Measurements from ENCODE around the gene PELI2.
"Not testable (repeated sequence)": the region's sequence is repeated elsewhere in the genome, so short reads cannot be mapped to it uniquely, and the experiment has no call there.

Gene PELI2

DNA sequence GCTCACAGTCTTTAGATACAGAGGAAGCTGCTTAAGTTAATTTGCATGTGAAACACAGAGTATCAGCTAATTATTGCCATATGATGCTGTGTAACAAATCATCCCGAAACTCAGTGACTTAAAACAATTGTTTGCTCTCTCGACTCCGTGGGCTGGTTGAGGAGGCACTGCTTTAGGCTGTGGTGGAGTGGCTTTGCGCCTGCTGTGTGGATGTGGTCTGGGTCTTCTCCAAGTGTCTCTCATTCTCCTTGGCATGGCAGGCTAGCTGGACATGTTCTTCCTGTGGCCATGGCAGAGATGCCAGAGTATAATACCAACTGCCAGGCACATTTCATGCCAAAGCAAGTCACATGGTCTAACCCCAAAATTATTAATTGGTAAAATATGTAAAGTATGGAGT, 40.9 kb downstream of the PELI2 start:
- ATAC-seq: no peak
- TF ChIP-seq TOX (CRISPR knock-in tag; IDR thresholded peaks at IDR 0.05; ENCODE audit: borderline replicate concordance): no peak
- TF ChIP-seq ZFP3 (CRISPR knock-in tag; IDR thresholded peaks at IDR 0.05): no peak
- TF ChIP-seq, protein P1, sequence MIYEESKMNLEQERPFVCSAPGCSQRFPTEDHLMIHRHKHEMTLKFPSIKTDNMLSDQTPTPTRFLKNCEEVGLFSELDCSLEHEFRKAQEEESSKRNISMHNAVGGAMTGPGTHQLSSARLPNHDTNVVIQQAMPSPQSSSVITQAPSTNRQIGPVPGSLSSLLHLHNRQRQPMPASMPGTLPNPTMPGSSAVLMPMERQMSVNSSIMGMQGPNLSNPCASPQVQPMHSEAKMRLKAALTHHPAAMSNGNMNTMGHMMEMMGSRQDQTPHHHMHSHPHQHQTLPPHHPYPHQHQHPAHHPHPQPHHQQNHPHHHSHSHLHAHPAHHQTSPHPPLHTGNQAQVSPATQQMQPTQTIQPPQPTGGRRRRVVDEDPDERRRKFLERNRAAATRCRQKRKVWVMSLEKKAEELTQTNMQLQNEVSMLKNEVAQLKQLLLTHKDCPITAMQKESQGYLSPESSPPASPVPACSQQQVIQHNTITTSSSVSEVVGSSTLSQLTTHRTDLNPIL (CRISPR knock-in tag; IDR thresholded peaks at IDR 0.05; ENCODE audit: low read depth): no peak
- no peak for TF ChIP-seq ZFP30 (CRISPR knock-in tag; IDR thresholded peaks at IDR 0.05)
- TF ChIP-seq ISL1 (CRISPR knock-in tag; IDR thresholded peaks at IDR 0.05): no peak
- no peak for TF ChIP-seq ZC3H10 (CRISPR knock-in tag; IDR thresholded peaks at IDR 0.05)
- TF ChIP-seq BACH2 (CRISPR knock-in tag; IDR thresholded peaks at IDR 0.05; ENCODE audit: borderline replicate concordance): no peak
- TF ChIP-seq PPARA (CRISPR knock-in tag; IDR thresholded peaks at IDR 0.05; ENCODE audit: borderline replicate concordance): no peak
- no peak for TF ChIP-seq ARNTL (CRISPR knock-in tag; IDR thresholded peaks at IDR 0.05; ENCODE audit: borderline replicate concordance, low read depth)
- TF ChIP-seq SNAI2 (CRISPR knock-in tag; IDR thresholded peaks at IDR 0.05): no peak
- TF ChIP-seq ESRRG (CRISPR knock-in tag; IDR thresholded peaks at IDR 0.05): no peak
- no peak for TF ChIP-seq OSR1 (CRISPR knock-in tag; IDR thresholded peaks at IDR 0.05)

DNA sequence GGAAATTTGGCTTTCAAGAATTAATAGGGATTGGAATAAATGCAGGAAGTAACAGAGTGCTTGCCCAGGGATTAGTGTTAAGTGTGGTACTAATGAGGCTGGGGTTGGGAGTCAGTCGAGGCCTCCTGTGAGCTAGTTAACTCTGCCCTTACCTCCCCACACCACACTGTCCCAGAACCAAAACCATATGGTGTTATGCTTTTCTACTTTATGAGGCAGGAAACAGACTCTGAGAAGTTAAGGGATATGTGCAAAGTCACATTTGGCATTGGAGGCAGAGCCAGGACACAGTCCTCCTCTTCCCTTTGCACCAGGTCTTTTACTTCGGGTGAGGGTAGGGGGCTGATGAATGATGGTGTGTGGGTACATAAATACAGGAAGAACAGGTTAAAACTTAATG, 41.9 kb downstream of the PELI2 start:
- ATAC-seq: no peak
- TF ChIP-seq, protein P2, sequence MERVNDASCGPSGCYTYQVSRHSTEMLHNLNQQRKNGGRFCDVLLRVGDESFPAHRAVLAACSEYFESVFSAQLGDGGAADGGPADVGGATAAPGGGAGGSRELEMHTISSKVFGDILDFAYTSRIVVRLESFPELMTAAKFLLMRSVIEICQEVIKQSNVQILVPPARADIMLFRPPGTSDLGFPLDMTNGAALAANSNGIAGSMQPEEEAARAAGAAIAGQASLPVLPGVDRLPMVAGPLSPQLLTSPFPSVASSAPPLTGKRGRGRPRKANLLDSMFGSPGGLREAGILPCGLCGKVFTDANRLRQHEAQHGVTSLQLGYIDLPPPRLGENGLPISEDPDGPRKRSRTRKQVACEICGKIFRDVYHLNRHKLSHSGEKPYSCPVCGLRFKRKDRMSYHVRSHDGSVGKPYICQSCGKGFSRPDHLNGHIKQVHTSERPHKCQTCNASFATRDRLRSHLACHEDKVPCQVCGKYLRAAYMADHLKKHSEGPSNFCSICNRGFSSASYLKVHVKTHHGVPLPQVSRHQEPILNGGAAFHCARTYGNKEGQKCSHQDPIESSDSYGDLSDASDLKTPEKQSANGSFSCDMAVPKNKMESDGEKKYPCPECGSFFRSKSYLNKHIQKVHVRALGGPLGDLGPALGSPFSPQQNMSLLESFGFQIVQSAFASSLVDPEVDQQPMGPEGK (CRISPR knock-in tag; IDR thresholded peaks at IDR 0.05; ENCODE audit: borderline replicate concordance): no peak
- TF ChIP-seq, protein P3, sequence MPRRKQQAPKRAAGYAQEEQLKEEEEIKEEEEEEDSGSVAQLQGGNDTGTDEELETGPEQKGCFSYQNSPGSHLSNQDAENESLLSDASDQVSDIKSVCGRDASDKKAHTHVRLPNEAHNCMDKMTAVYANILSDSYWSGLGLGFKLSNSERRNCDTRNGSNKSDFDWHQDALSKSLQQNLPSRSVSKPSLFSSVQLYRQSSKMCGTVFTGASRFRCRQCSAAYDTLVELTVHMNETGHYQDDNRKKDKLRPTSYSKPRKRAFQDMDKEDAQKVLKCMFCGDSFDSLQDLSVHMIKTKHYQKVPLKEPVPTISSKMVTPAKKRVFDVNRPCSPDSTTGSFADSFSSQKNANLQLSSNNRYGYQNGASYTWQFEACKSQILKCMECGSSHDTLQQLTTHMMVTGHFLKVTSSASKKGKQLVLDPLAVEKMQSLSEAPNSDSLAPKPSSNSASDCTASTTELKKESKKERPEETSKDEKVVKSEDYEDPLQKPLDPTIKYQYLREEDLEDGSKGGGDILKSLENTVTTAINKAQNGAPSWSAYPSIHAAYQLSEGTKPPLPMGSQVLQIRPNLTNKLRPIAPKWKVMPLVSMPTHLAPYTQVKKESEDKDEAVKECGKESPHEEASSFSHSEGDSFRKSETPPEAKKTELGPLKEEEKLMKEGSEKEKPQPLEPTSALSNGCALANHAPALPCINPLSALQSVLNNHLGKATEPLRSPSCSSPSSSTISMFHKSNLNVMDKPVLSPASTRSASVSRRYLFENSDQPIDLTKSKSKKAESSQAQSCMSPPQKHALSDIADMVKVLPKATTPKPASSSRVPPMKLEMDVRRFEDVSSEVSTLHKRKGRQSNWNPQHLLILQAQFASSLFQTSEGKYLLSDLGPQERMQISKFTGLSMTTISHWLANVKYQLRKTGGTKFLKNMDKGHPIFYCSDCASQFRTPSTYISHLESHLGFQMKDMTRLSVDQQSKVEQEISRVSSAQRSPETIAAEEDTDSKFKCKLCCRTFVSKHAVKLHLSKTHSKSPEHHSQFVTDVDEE (CRISPR knock-in tag; IDR thresholded peaks at IDR 0.05): no peak
- TF ChIP-seq CSDC2 (CRISPR knock-in tag; IDR thresholded peaks at IDR 0.05) (no peak), ARNTL (CRISPR knock-in tag; IDR thresholded peaks at IDR 0.05; ENCODE audit: borderline replicate concordance, low read depth) (no peak), SNAI2 (CRISPR knock-in tag; IDR thresholded peaks at IDR 0.05) (no peak), ISL1 (CRISPR knock-in tag; IDR thresholded peaks at IDR 0.05) (no peak), ZFP30 (CRISPR knock-in tag; IDR thresholded peaks at IDR 0.05) (no peak), ESRRG (CRISPR knock-in tag; IDR thresholded peaks at IDR 0.05) (no peak), TCF4 (CRISPR knock-in tag; IDR thresholded peaks at IDR 0.05; ENCODE audit: borderline replicate concordance) (no peak), GLIS3 (CRISPR knock-in tag; IDR thresholded peaks at IDR 0.05) (no peak)

DNA sequence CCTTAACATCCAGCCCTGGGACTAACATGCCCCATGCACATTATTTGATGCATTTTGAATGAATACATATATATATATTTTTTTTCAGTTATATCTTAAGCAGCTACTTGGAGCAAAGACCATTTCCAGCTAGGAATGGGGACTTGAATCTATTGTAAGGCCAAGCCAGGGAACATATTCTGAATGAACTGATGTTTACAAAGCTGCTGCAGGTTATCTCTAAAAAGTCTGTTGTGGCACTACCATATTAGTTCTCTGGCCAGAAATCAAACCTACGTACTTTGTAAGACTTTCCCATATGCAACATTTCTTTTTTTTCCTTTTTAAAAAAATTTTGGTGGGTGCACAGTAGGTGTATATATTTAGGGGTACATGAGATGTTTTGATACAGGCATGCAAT, 43.4 kb downstream of the PELI2 start:
- no peak for TF ChIP-seq BACH2 (CRISPR knock-in tag; IDR thresholded peaks at IDR 0.05; ENCODE audit: borderline replicate concordance)
- TF ChIP-seq ZC3H10 (CRISPR knock-in tag; IDR thresholded peaks at IDR 0.05): no peak
- no peak for ATAC-seq

DNA sequence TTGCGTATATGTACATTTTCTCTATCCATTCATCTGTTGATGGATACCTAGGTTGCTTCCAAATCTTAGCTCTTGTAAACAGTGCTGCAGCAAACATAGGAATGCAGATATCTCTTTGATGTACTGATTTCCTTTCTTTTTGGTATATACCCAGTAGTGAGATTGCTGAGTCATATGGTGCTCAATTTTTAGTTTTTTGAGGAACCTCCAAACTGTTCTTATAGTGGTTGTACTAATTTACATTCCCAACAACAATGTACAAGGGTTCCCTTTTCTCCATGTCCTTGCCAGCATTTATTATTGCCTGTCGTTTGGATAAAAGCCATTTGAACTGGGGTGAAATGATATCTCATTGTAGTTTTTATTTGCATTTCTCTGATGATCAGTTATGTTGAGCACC, 44.3 kb downstream of the PELI2 start:
- no peak for ATAC-seq
- no peak for TF ChIP-seq ZNF565 (CRISPR knock-in tag; conservative IDR thresholded peaks at IDR 0.05; ENCODE audit: low read depth)
- TF ChIP-seq PPARA (CRISPR knock-in tag; IDR thresholded peaks at IDR 0.05; ENCODE audit: borderline replicate concordance): no peak
- no peak for TF ChIP-seq GLIS3 (CRISPR knock-in tag; IDR thresholded peaks at IDR 0.05)
- no peak for TF ChIP-seq ESRRG (CRISPR knock-in tag; IDR thresholded peaks at IDR 0.05)
- TF ChIP-seq CSDC2 (CRISPR knock-in tag; IDR thresholded peaks at IDR 0.05): no peak

DNA sequence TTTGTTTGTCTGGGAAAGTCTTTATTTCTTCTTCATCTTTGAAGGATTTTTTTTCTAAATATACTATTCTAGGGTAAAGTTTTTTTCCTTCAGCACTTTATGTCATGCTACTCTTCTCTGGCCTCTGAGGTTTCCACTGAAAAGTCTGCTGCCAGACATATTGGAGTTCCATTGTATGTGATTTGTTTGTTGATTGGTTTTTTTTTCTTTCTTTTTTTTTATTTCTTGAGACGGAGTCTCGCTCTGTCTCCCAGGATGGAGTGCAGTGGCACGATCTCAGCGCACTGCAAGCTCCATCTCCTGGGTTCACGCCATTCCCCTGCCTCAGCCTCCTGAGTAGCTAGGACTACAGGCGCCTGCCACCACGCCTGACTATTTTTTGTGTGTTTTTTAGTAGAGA, 48.4 kb downstream of the PELI2 start:
- ATAC-seq: not testable (repeated sequence)

DNA sequence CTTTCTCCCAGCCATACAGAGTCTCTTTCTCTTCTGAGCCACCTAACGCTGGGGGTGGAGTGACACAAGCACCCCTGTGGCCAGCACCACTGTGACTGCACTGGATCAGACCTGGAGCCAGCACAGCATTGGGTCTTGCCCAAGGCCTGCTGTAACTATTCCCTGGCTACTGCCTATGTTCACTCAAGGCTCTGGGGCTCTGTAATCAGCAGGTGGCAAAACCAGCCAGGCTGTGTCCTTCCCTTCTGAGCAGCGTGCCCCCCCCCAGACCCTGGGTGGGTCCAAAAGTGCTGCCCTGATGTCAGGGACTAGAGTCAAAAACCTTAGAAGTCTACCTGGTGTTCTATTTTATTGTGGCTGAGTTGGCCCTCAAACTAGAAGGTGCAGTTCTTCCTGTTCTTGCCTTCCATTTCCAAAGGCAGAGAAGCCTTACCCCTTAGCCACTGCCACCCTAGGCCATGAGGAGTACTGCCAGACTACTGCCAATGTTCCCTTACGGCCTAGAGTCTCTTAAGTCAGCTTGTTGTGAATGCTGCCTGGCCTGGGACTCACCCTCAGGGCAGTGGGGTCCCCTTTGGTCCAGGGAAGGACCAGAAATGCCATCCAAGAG, 49.9 kb downstream of the PELI2 start:
- no peak for ATAC-seq
- TF ChIP-seq ZNF70 (CRISPR knock-in tag; IDR thresholded peaks at IDR 0.05): no peak
- no peak for TF ChIP-seq ARNTL (CRISPR knock-in tag; IDR thresholded peaks at IDR 0.05; ENCODE audit: borderline replicate concordance, low read depth)
- TF ChIP-seq TCF4 (CRISPR knock-in tag; IDR thresholded peaks at IDR 0.05; ENCODE audit: borderline replicate concordance): no peak
- TF ChIP-seq ZC3H10 (CRISPR knock-in tag; IDR thresholded peaks at IDR 0.05): no peak
- TF ChIP-seq RARB (CRISPR knock-in tag; IDR thresholded peaks at IDR 0.05): no peak
- no peak for TF ChIP-seq ZNF565 (CRISPR knock-in tag; conservative IDR thresholded peaks at IDR 0.05; ENCODE audit: low read depth)
- no peak for TF ChIP-seq ZFP30 (CRISPR knock-in tag; IDR thresholded peaks at IDR 0.05)
- TF ChIP-seq CSDC2 (CRISPR knock-in tag; IDR thresholded peaks at IDR 0.05): no peak
- TF ChIP-seq, protein P4, sequence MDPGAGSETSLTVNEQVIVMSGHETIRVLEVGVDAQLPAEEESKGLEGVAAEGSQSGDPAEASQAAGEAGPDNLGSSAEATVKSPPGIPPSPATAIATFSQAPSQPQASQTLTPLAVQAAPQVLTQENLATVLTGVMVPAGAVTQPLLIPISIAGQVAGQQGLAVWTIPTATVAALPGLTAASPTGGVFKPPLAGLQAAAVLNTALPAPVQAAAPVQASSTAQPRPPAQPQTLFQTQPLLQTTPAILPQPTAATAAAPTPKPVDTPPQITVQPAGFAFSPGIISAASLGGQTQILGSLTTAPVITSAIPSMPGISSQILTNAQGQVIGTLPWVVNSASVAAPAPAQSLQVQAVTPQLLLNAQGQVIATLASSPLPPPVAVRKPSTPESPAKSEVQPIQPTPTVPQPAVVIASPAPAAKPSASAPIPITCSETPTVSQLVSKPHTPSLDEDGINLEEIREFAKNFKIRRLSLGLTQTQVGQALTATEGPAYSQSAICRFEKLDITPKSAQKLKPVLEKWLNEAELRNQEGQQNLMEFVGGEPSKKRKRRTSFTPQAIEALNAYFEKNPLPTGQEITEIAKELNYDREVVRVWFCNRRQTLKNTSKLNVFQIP (CRISPR knock-in tag; IDR thresholded peaks at IDR 0.05; ENCODE audit: borderline replicate concordance, low read depth): no peak
- TF ChIP-seq, protein P5, sequence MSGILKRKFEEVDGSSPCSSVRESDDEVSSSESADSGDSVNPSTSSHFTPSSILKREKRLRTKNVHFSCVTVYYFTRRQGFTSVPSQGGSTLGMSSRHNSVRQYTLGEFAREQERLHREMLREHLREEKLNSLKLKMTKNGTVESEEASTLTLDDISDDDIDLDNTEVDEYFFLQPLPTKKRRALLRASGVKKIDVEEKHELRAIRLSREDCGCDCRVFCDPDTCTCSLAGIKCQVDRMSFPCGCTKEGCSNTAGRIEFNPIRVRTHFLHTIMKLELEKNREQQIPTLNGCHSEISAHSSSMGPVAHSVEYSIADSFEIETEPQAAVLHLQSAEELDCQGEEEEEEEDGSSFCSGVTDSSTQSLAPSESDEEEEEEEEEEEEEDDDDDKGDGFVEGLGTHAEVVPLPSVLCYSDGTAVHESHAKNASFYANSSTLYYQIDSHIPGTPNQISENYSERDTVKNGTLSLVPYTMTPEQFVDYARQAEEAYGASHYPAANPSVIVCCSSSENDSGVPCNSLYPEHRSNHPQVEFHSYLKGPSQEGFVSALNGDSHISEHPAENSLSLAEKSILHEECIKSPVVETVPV (CRISPR knock-in tag; IDR thresholded peaks at IDR 0.05): no peak
- no peak for TF ChIP-seq GLIS3 (CRISPR knock-in tag; IDR thresholded peaks at IDR 0.05)
- no peak for TF ChIP-seq ESRRG (CRISPR knock-in tag; IDR thresholded peaks at IDR 0.05)

All from SK-N-SH treated with all-trans-retinoic acid at 6 μM for 48 hours (cell line).